Neural progenitor cell (in vitro differentiated cells): ENCODE results near the gene THRSP. TPM values are rescaled to one million over a fixed set of nuclear protein-coding genes. Genes with fewer than 3 reads are reported as not detected.

Experiments
- DNase-seq: peaks from one replicate; pipeline ENCODE4 v3.0.0-alpha.2; 2016; ENCODE audit warnings: low spot score
- H2AFZ ChIP-seq: fragments of 200-600 bp; sonication (generic); replicated peaks from 2 replicates; pipeline ENCODE4 v1.6.1; 2016; ENCODE audit warnings: antibody characterized with exemption
- H3F3A ChIP-seq: fragments of 200-600 bp; sonication (generic); 2 replicates; pipeline ENCODE4 v1.6.1; 2016; ENCODE audit warnings: antibody characterized with exemption, low read depth
- H3K27ac ChIP-seq: fragments of 200-600 bp; sonication (generic); 2 replicates; pipeline ENCODE4 v1.5.1; 2016; ENCODE audit warnings: mild to moderate bottlenecking
- H3K27me3 ChIP-seq: fragments of 200-600 bp; sonication (generic); 2 replicates; pipeline ENCODE4 v1.6.1; 2016; ENCODE audit warnings: mild to moderate bottlenecking, moderate library complexity
- H3K36me3 ChIP-seq: fragments of 200-600 bp; sonication (generic); 2 replicates; pipeline ENCODE4 v1.5.1; 2016
- H3K4me1 ChIP-seq: fragments of 200-600 bp; sonication (generic); 2 replicates; pipeline ENCODE4 v1.6.1; 2016; ENCODE audit warnings: mixed run types
- H3K4me2 ChIP-seq: fragments of 200-600 bp; sonication (generic); 2 replicates; pipeline ENCODE4 v1.6.1; 2016
- H3K4me3 ChIP-seq: fragments of 200-600 bp; sonication (generic); 2 replicates; pipeline ENCODE4 v1.5.1; 2016
- H3K79me2 ChIP-seq: fragments of 200-600 bp; sonication (generic); 2 replicates; pipeline ENCODE4 v1.6.1; 2016; ENCODE audit warnings: low read depth
- H3K9ac ChIP-seq: fragments of 200-600 bp; sonication (generic); 2 replicates; pipeline ENCODE4 v1.6.1; 2016
- H3K9me3 ChIP-seq: fragments of 200-600 bp; sonication (generic); 2 replicates; pipeline ENCODE4 v1.5.1; 2016; ENCODE audit warnings: low read depth
- H4K20me1 ChIP-seq: fragments of 200-600 bp; sonication (generic); 2 replicates; pipeline ENCODE4 v1.6.1; 2016; ENCODE audit warnings: low read depth
- H3K27ac Mint-ChIP-seq: 3 replicates; pipeline ENCODE4 v1.8.0; 2021; ENCODE audit warnings: mixed read lengths
- H3K27me3 Mint-ChIP-seq: 2 replicates; pipeline ENCODE4 v1.8.0; 2022; ENCODE audit warnings: low read depth, mild to moderate bottlenecking, inconsistent platforms, moderate library complexity, mixed read lengths; ENCODE audit not compliant: insufficient read depth
- H3K36me3 Mint-ChIP-seq: 3 replicates; pipeline ENCODE4 v1.8.0; 2021; ENCODE audit warnings: mixed read lengths
- H3K4me1 Mint-ChIP-seq: 3 replicates; pipeline ENCODE4 v1.8.0; 2021; ENCODE audit warnings: mixed read lengths
- H3K4me3 Mint-ChIP-seq: 3 replicates; pipeline ENCODE4 v1.8.0; 2021; ENCODE audit warnings: mild to moderate bottlenecking, moderate library complexity, mixed read lengths
- H3K9me3 Mint-ChIP-seq: 3 replicates; pipeline ENCODE4 v1.8.0; 2020; ENCODE audit warnings: mixed read lengths
- CTCF ChIP-seq: fragments of 200-600 bp; sonication (generic); IDR thresholded peaks from 2 replicates; pipeline ENCODE4 v1.5.1; 2017; ENCODE audit warnings: antibody characterized with exemption, mild to moderate bottlenecking
- EZH2 ChIP-seq: fragments of 200-600 bp; sonication (generic); IDR thresholded peaks from 2 replicates; pipeline ENCODE4 v1.6.1; 2017; ENCODE audit warnings: antibody characterized with exemption, mild to moderate bottlenecking, moderate library complexity
- EZH2phosphoT487 ChIP-seq: fragments of 200-600 bp; sonication (generic); IDR thresholded peaks from 2 replicates; pipeline ENCODE4 v1.6.1; 2017; ENCODE audit warnings: antibody characterized with exemption
- total RNA-seq: library from RNA; depleted of rRNA; stranded (reverse); fragments of >200 nt; gene quantifications from 2 replicates; pipeline ENCODE4 v1.2.3, GENCODE V29; 2015; ENCODE audit warnings: low replicate concordance

The THRSP gene
- total RNA-seq, 1 donor from 2014 or later = not detected

- Mint-ChIP-seq H3K36me3 (no peaks in the 10 kb centered on the region), H3K4me3 (no peak overlapping the region), H3K4me1 (peaks cover 22% of the 10 kb centered on the region), H3K27ac (no peak overlapping the region), H3K27me3 (peaks cover 8% of the 10 kb centered on the region), H3K9me3 (no peaks in the 10 kb centered on the region)
- Histone ChIP-seq H4K20me1 (no peaks in the 10 kb centered on the region), H3K4me1 (peaks cover 21% of the 10 kb centered on the region), H3K27ac (no peak overlapping the region), H3K79me2 (no peaks in the 10 kb centered on the region), H3F3A (peaks cover 26% of the 10 kb centered on the region), H3K9me3 (no peaks in the 10 kb centered on the region), H3K27me3 (no peaks in the 10 kb centered on the region), H3K9ac (no peak overlapping the region), H3K4me2 (peak overlapping the region; percentile 3), H2AFZ (no peak overlapping the region), H3K36me3 (no peaks in the 10 kb centered on the region), H3K4me3 (no peak overlapping the region)
- TF ChIP-seq EZH2 = no peak
- no peak for TF ChIP-seq CTCF
- TF ChIP-seq EZH2phosphoT487 = no peak
- DNase-seq = no peak
Measured at GRCh38 chr11:78020246-78020645, 43.4 kb upstream of the THRSP start.

- Mint-ChIP-seq H3K36me3 (no peaks in the 10 kb centered on the region), H3K4me1 (peaks cover 22% of the 10 kb centered on the region), H3K27ac (no peak overlapping the region), H3K9me3 (no peaks in the 10 kb centered on the region), H3K4me3 (no peak overlapping the region), H3K27me3 (peaks cover 8% of the 10 kb centered on the region)
- no peaks in the 10 kb centered on the region for H3K36me3 ChIP-seq
- DNase-seq = no peak
- H2AFZ ChIP-seq = no peak overlapping the region
- H4K20me1 ChIP-seq = no peaks in the 10 kb centered on the region
- no peaks in the 10 kb centered on the region for H3K79me2 ChIP-seq
- peaks cover 21% of the 10 kb centered on the region for H3K4me1 ChIP-seq
- no peaks in the 10 kb centered on the region for H3K9me3 ChIP-seq
- TF ChIP-seq CTCF (no peak), EZH2phosphoT487 (no peak)
- H3K9ac ChIP-seq = no peak overlapping the region
- no peaks in the 10 kb centered on the region for H3K27me3 ChIP-seq
- peaks cover 26% of the 10 kb centered on the region for H3F3A ChIP-seq
- no peak overlapping the region for H3K27ac ChIP-seq
- no peak overlapping the region for H3K4me2 ChIP-seq
- H3K4me3 ChIP-seq = no peak overlapping the region
Measured at GRCh38 chr11:78021611-78022010, 42.0 kb upstream of the THRSP start.

GRCh38 chr11:78022397-78023396, 41.0 kb upstream of the THRSP start, which contains the start of gene KCTD14:
KCTD14 (minus strand) TSS chr11:78023276; CDS start chr11:78023249, 27 bp downstream.
- Mint-ChIP-seq H3K27ac (no peak within 1 kb of the TSS), H3K36me3 (no peaks in the 10 kb centered on the region), H3K4me3 (peak within 1 kb of the TSS; percentile 77), H3K4me1 (peaks cover 22% of the 10 kb centered on the region), H3K9me3 (no peaks in the 10 kb centered on the region), H3K27me3 (peaks cover 8% of the 10 kb centered on the region)
- Histone ChIP-seq H3K4me3 (peak within 1 kb of the TSS; percentile 50), H3K79me2 (no peaks in the 10 kb centered on the region), H2AFZ (peak within 1 kb of the TSS; percentile 99), H3K4me1 (peaks cover 21% of the 10 kb centered on the region), H3K9me3 (no peaks in the 10 kb centered on the region), H3K27me3 (no peaks in the 10 kb centered on the region), H4K20me1 (no peaks in the 10 kb centered on the region), H3K9ac (no peak within 1 kb of the TSS), H3K27ac (no peak within 1 kb of the TSS), H3F3A (peaks cover 26% of the 10 kb centered on the region), H3K4me2 (peak within 1 kb of the TSS; percentile 86), H3K36me3 (no peaks in the 10 kb centered on the region)
- peak; percentile 67 for DNase-seq
- TF ChIP-seq EZH2 (no peak), EZH2phosphoT487 (no peak), CTCF (no peak)
